ENCODE results near the gene RMI2. TPM values are rescaled to one million over a fixed set of nuclear protein-coding genes. Genes with fewer than 3 reads are reported as not detected.
A peak's percentile ranks its signal among the peaks of the same experiment; 100 is the strongest.

RMI2 gene
- total RNA-seq, 6 experiments from 2014 or later = 0.37 to 2.9 (median 1.0) TPM

GRCh38 chr16:11380836-11381235, 35.6 kb downstream of the RMI2 start:
- Histone ChIP-seq H3K36me3 (no peaks in the 10 kb centered on the region), H3K4me3 (no peak overlapping the region), H3K4me1 (no peaks in the 10 kb centered on the region), H3K27me3 (no peaks in the 10 kb centered on the region), H3K27ac (no peak overlapping the region), H3K9me3 (no peaks in the 10 kb centered on the region)
- TF ChIP-seq POLR2A (IDR thresholded peaks at IDR 0.05) (no peak), CTCF (IDR thresholded peaks at IDR 0.05) (no peak)
- no peak for DNase-seq
- 97% methylated on average over 6 of the region's 9 CpGs for WGBS (ENCODE audit: insufficient coverage, low coverage, low lambda C conversion rate, missing lambda C conversion rate)
- intact Hi-C loops (cut with DNase I) = no loop called here
- no peak for ATAC-seq

- no peaks in the 10 kb centered on the region for H3K4me1 ChIP-seq
- H3K36me3 ChIP-seq = no peaks in the 10 kb centered on the region
- H3K4me3 ChIP-seq = no peak overlapping the region
- DNase-seq (peak in 1 of 3 donors; percentile 11), ATAC-seq (peak in 1 of 4 donors; percentile 5)
- no peaks in the 10 kb centered on the region for H3K27me3 ChIP-seq
- WGBS (ENCODE audit: insufficient coverage, low coverage, low lambda C conversion rate, missing lambda C conversion rate) = 83% methylated on average over 1 of the region's 15 CpGs
- H3K27ac ChIP-seq = no peak overlapping the region
- H3K9me3 ChIP-seq = no peaks in the 10 kb centered on the region
- intact Hi-C loops (cut with DNase I) = no loop called here
- TF ChIP-seq POLR2A (IDR thresholded peaks at IDR 0.05) (no peak), CTCF (IDR thresholded peaks at IDR 0.05) (no peak)
These were observed 38.4 kb downstream of the RMI2 start for GRCh38 chr16:11383481-11384183.

- no peak overlapping the region for H3K4me3 ChIP-seq
- H3K27me3 ChIP-seq = no peaks in the 10 kb centered on the region
- no peak overlapping the region for H3K27ac ChIP-seq
- no peak for ATAC-seq
- TF ChIP-seq CTCF (IDR thresholded peaks at IDR 0.05) (no peak), POLR2A (IDR thresholded peaks at IDR 0.05) (no peak)
- no peaks in the 10 kb centered on the region for H3K9me3 ChIP-seq
- DNase-seq = no peak
- intact Hi-C loops (cut with DNase I) = no loop called here
- H3K4me1 ChIP-seq = no peaks in the 10 kb centered on the region
- H3K36me3 ChIP-seq = no peaks in the 10 kb centered on the region
- WGBS (ENCODE audit: insufficient coverage, low coverage, low lambda C conversion rate, missing lambda C conversion rate) = 74% methylated on average over 6 of the region's 25 CpGs
These were observed 39.1 kb downstream of the RMI2 start for GRCh38 chr16:11384184-11384955.

GRCh38 chr16:11384956-11385586, 39.8 kb downstream of the RMI2 start:
- WGBS (ENCODE audit: insufficient coverage, low coverage, low lambda C conversion rate, missing lambda C conversion rate) = 80% methylated on average over 3 of the region's 20 CpGs
- no peaks in the 10 kb centered on the region for H3K4me1 ChIP-seq
- DNase-seq = peak in 1 of 3 donors; percentile 13
- no peak overlapping the region for H3K27ac ChIP-seq
- peak in 1 of 4 donors; percentile 6 for ATAC-seq
- H3K36me3 ChIP-seq = no peaks in the 10 kb centered on the region
- no peak for TF ChIP-seq CTCF (IDR thresholded peaks at IDR 0.05)
- intact Hi-C loops (cut with DNase I) = no loop called here
- H3K27me3 ChIP-seq = no peaks in the 10 kb centered on the region
- H3K4me3 ChIP-seq = no peak overlapping the region
- no peaks in the 10 kb centered on the region for H3K9me3 ChIP-seq
